PFSK-1 (cell line): ENCODE data around the gene XAB2.

ENCODE experiments used
- FOXP2 ChIP-seq: optimal IDR thresholded peaks from 2 replicates; pipeline ENCODE3; 2011; ENCODE audit warnings: borderline replicate concordance, control low read depth, inconsistent platforms; ENCODE audit not compliant: insufficient read depth; ENCODE audit errors: extremely low read length, extremely low read depth
- POLR2AphosphoS5 ChIP-seq: IDR thresholded peaks from 2 replicates; pipeline ENCODE4 v1.6.1; 2012; ENCODE audit warnings: low read depth, mild to moderate bottlenecking, control low read depth, low read length, moderate library complexity
- REST ChIP-seq, 2 experiments: IDR thresholded peaks; 2 replicates each; pipeline versions ENCODE4 v1.6.1 to v1.8.0; 2011 to 2012; ENCODE audit warnings: low read depth in 2 of 2, low read length in 2 of 2, control low read depth in 1 of 2, inconsistent platforms in 1 of 2, mild to moderate bottlenecking in 1 of 2, moderate library complexity in 1 of 2; ENCODE audit not compliant: insufficient read depth in 1 of 2
- SIN3A ChIP-seq: IDR thresholded peaks from 2 replicates; pipeline ENCODE4 v1.6.1; 2012; ENCODE audit warnings: mild to moderate bottlenecking, low read length, moderate library complexity, borderline replicate concordance; ENCODE audit not compliant: insufficient read depth
- TAF1 ChIP-seq: IDR thresholded peaks from 2 replicates; pipeline ENCODE4 v1.6.1; 2012; ENCODE audit warnings: low read length, control low read depth, borderline replicate concordance; ENCODE audit not compliant: insufficient read depth

XAB2 gene

GRCh38 chr19:7607212-7607873, 22.0 kb downstream of the XAB2 start:
- TF ChIP-seq FOXP2 (no peak), TAF1 (no peak), SIN3A (no peak), REST (IDR thresholded peaks at IDR 0.05; ENCODE audit: insufficient read depth in 1 of 2, low read depth in 2 of 2, low read length in 2 of 2) (no peak), POLR2AphosphoS5 (no peak)

- TF ChIP-seq TAF1 = no peak
- TF ChIP-seq SIN3A = no peak
- no peak for TF ChIP-seq POLR2AphosphoS5
- no peak for TF ChIP-seq FOXP2
- no peak for TF ChIP-seq REST (IDR thresholded peaks at IDR 0.05; ENCODE audit: insufficient read depth in 1 of 2, low read depth in 2 of 2, low read length in 2 of 2)
Observed at GRCh38 chr19:7606289-7606688, 23.1 kb downstream of the XAB2 start.

- TF ChIP-seq SIN3A (no peak), FOXP2 (no peak), POLR2AphosphoS5 (no peak), TAF1 (no peak), REST (IDR thresholded peaks at IDR 0.05; ENCODE audit: insufficient read depth in 1 of 2, low read depth in 2 of 2, low read length in 2 of 2) (no peak)
Observed at GRCh38 chr19:7605490-7606222, 23.7 kb downstream of the XAB2 start.

GRCh38 chr19:7603919-7604318, 25.4 kb downstream of the XAB2 start:
- TF ChIP-seq FOXP2 (no peak), SIN3A (no peak), TAF1 (no peak)

GRCh38 chr19:7602935-7603497, 26.3 kb downstream of the XAB2 start:
- TF ChIP-seq SIN3A = no peak
- TF ChIP-seq REST (IDR thresholded peaks at IDR 0.05; ENCODE audit: insufficient read depth in 1 of 2, low read depth in 2 of 2, low read length in 2 of 2) = no peak
- no peak for TF ChIP-seq FOXP2
- TF ChIP-seq TAF1 = no peak
- no peak for TF ChIP-seq POLR2AphosphoS5
